Measurements from ENCODE around the gene DUS4L.

DNA sequence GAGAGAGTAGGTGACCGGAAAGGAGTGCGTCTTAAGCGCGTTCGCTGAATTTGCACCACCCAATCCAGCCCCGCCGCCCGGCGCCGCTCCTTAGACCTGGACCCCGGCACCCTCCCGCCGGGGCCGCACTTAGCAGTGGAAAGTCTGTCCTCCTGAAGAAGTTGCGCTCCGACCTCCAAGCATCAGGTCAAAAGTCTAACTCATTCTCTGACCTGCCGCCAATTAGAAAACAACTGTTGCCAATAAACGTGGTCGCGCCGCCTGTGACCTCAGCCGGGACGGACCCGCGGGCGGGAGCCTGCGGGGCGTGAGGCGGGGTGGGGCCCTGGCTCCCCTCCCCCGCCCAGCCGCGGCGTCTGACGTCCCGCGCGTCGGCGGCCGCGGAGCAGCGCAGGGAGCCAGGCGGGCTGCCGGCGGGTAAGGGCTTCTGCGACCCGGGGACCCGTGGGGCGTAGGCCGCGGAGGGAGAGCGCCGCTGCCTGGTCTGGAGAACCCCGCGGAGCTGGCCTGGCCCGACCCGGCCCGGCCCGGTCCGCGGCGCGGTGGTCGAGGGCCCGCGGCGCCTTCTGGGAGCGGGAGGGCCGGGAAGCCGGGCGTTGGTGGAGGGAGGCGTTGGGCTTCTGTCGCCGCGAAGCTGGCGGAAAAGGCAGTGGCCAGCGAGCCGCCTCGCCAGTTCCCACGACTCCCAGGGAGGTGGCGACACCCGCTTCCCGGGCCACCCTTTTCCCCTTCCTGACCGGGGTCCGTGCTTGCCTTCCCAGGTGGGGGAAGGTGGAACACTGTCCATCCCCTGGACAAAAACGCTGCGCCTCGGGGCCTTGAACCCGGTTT, 16.3 kb downstream of the DUS4L start, which contains the start of gene BCAP29:
- TF ChIP-seq, protein P1, sequence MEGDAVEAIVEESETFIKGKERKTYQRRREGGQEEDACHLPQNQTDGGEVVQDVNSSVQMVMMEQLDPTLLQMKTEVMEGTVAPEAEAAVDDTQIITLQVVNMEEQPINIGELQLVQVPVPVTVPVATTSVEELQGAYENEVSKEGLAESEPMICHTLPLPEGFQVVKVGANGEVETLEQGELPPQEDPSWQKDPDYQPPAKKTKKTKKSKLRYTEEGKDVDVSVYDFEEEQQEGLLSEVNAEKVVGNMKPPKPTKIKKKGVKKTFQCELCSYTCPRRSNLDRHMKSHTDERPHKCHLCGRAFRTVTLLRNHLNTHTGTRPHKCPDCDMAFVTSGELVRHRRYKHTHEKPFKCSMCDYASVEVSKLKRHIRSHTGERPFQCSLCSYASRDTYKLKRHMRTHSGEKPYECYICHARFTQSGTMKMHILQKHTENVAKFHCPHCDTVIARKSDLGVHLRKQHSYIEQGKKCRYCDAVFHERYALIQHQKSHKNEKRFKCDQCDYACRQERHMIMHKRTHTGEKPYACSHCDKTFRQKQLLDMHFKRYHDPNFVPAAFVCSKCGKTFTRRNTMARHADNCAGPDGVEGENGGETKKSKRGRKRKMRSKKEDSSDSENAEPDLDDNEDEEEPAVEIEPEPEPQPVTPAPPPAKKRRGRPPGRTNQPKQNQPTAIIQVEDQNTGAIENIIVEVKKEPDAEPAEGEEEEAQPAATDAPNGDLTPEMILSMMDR (IDR thresholded peaks at IDR 0.05): peak in 4 of 6 experiments; percentile 8 to 52 (median 32)
- TF ChIP-seq EP300 (IDR thresholded peaks at IDR 0.05) (no peak), POLR2A (IDR thresholded peaks at IDR 0.05) (peak in 3 of 4 donors; percentile 80 to 95 (median 95)), POLR2AphosphoS5 (IDR thresholded peaks at IDR 0.05) (peak in 1 of 2 donors; percentile 71)

Data from upper lobe of left lung (tissue), 4 donors.